ENCODE measurements around the gene POMT1.
"Not testable (repeated sequence)": the region's sequence is repeated elsewhere in the genome, so short reads cannot be mapped to it uniquely, and the experiment has no call there.

POMT1 gene

GRCh38 chr9:131545003-131545785 is 42.5 kb downstream of the POMT1 start, which contains the start of gene PRRT1B:
Gene PRRT1B, plus strand, starts transcription at chr9:131545523. Its CDS starts 93 bp downstream, at chr9:131545616.
- no peak for DNase-seq
- peak within 1 kb of the TSS; percentile 57 to 81 for H3K4me3 Mint-ChIP-seq
- H3K4me1 Mint-ChIP-seq: peaks cover 20% of the 10 kb centered on the region
- peaks cover 14 to 17% of the 10 kb centered on the region in 2 donors for H3K9me3 Mint-ChIP-seq
- no peak for ATAC-seq
- peaks cover 52% of the 10 kb centered on the region for H3K27me3 Mint-ChIP-seq
- peak within 1 kb of the TSS in 1 of 2 donors; percentile 43 for H3K27ac Mint-ChIP-seq

- Mint-ChIP-seq H3K27ac (peak overlapping the region in 1 of 2 donors; percentile 43), H3K4me3 (peak overlapping the region; percentile 57 to 81), H3K27me3 (peaks cover 58% of the 10 kb centered on the region), H3K4me1 (peaks cover 14% of the 10 kb centered on the region), H3K9me3 (peaks cover 14 to 17% of the 10 kb centered on the region in 2 donors)
- DNase-seq: no peak
- ATAC-seq: peak; percentile 49
Measured at GRCh38 chr9:131545786-131546335, 43.1 kb downstream of the POMT1 start.

- Mint-ChIP-seq H3K27ac (no peak overlapping the region), H3K4me1 (peaks cover 14% of the 10 kb centered on the region), H3K27me3 (peaks cover 61% of the 10 kb centered on the region), H3K4me3 (peak overlapping the region; percentile 57 to 81), H3K9me3 (peaks cover 14 to 17% of the 10 kb centered on the region in 2 donors)
- ATAC-seq (peak; percentile 45), DNase-seq (no peak)
Measured at GRCh38 chr9:131546336-131547084, 43.8 kb downstream of the POMT1 start.

GRCh38 chr9:131549186-131549585 is 46.5 kb downstream of the POMT1 start:
- not testable (repeated sequence) for H3K4me3 Mint-ChIP-seq, H3K9me3 Mint-ChIP-seq, ATAC-seq, DNase-seq, H3K27ac Mint-ChIP-seq
- Mint-ChIP-seq H3K27me3 (peaks cover 77% of the 10 kb centered on the region), H3K4me1 (peaks cover 14% of the 10 kb centered on the region)

GRCh38 chr9:131550465-131550864 is 47.7 kb downstream of the POMT1 start:
- not testable (repeated sequence) for H3K27ac Mint-ChIP-seq, ATAC-seq

GRCh38 chr9:131552030-131552429 is 49.3 kb downstream of the POMT1 start:
- Mint-ChIP-seq H3K9me3 (no peaks in the 10 kb centered on the region), H3K4me3 (no peak overlapping the region), H3K27ac (no peak overlapping the region), H3K4me1 (peaks cover 11% of the 10 kb centered on the region), H3K27me3 (peaks cover 78% of the 10 kb centered on the region)
- ATAC-seq: no peak
- no peak for DNase-seq

More at GRCh38 chr9:131550465-131550864, 47.7 kb downstream of the POMT1 start:
- H3K27me3 Mint-ChIP-seq: peaks cover 77% of the 10 kb centered on the region
- DNase-seq, H3K9me3 Mint-ChIP-seq, H3K4me3 Mint-ChIP-seq: not testable (repeated sequence)
- H3K4me1 Mint-ChIP-seq: peaks cover 18% of the 10 kb centered on the region

- no peak for DNase-seq
- Mint-ChIP-seq H3K9me3 (no peaks in the 10 kb centered on the region), H3K27me3 (peaks cover 55% of the 10 kb centered on the region), H3K4me3 (no peak overlapping the region), H3K27ac (no peak overlapping the region), H3K4me1 (peaks cover 5% of the 10 kb centered on the region)
- ATAC-seq: peak; percentile 34
Measured at GRCh38 chr9:131554087-131554842, 51.5 kb downstream of the POMT1 start.

GRCh38 chr9:131554843-131555351 is 52.2 kb downstream of the POMT1 start:
- H3K27me3 Mint-ChIP-seq: peaks cover 49% of the 10 kb centered on the region

GRCh38 chr9:131555841-131556673 is 53.3 kb downstream of the POMT1 start:
- H3K9me3 Mint-ChIP-seq: no peaks in the 10 kb centered on the region
- DNase-seq: no peak

More at GRCh38 chr9:131554843-131555351, 52.2 kb downstream of the POMT1 start:
- no peak overlapping the region for H3K27ac Mint-ChIP-seq
- H3K4me3 Mint-ChIP-seq: peak overlapping the region; percentile 3 to 61
- H3K4me1 Mint-ChIP-seq: peaks cover 5% of the 10 kb centered on the region
- H3K9me3 Mint-ChIP-seq: no peaks in the 10 kb centered on the region
- DNase-seq: no peak
- peak; percentile 42 for ATAC-seq

GRCh38 chr9:131557855-131558548 is 55.3 kb downstream of the POMT1 start:
- H3K27ac Mint-ChIP-seq: peak overlapping the region in 1 of 2 donors; percentile 12
- no peak for ATAC-seq
- peaks cover 5% of the 10 kb centered on the region for H3K4me1 Mint-ChIP-seq
- DNase-seq: no peak
- no peak overlapping the region for H3K4me3 Mint-ChIP-seq
- no peaks in the 10 kb centered on the region for H3K9me3 Mint-ChIP-seq
- peaks cover 31% of the 10 kb centered on the region for H3K27me3 Mint-ChIP-seq

More at GRCh38 chr9:131555841-131556673, 53.3 kb downstream of the POMT1 start:
- no peak overlapping the region for H3K27ac Mint-ChIP-seq
- no peak for ATAC-seq
- peaks cover 5% of the 10 kb centered on the region for H3K4me1 Mint-ChIP-seq
- H3K4me3 Mint-ChIP-seq: no peak overlapping the region
- peaks cover 41% of the 10 kb centered on the region for H3K27me3 Mint-ChIP-seq

- no peak for DNase-seq
- no peak for ATAC-seq
- Mint-ChIP-seq H3K27ac (no peak overlapping the region), H3K4me1 (peaks cover 5% of the 10 kb centered on the region), H3K27me3 (peaks cover 22% of the 10 kb centered on the region), H3K9me3 (no peaks in the 10 kb centered on the region), H3K4me3 (no peak overlapping the region)
Measured at GRCh38 chr9:131559421-131560000, 56.8 kb downstream of the POMT1 start.

GRCh38 chr9:131562032-131562959 is 59.6 kb downstream of the POMT1 start:
- DNase-seq: no peak
- no peaks in the 10 kb centered on the region for H3K4me1 Mint-ChIP-seq
- H3K27me3 Mint-ChIP-seq: no peaks in the 10 kb centered on the region
- H3K27ac Mint-ChIP-seq: no peak overlapping the region
- ATAC-seq: no peak
- H3K9me3 Mint-ChIP-seq: no peaks in the 10 kb centered on the region
- no peak overlapping the region for H3K4me3 Mint-ChIP-seq

All from stimulated activated naive CD8-positive, alpha-beta T cell treated with anti-CD3 and anti-CD28 coated beads, Interleukin-15, amount 100 ng/mL, for 72 hours (primary cell).